K562 (cell line): Measurements from ENCODE around the gene SLC22A6. TPM values are rescaled to one million over a fixed set of nuclear protein-coding genes. Genes with fewer than 3 reads are reported as not detected.

Experiments used
- ATAC-seq: fragments of 200-7000 bp; cut with Tn5 transposase; 3 replicates; pipeline ENCODE4 v1.9.1; 2020; ENCODE audit warnings: moderate library complexity
- BruUV-seq: library from RNA; stranded (reverse); fragments of 400-500 nt; replicated peaks from 2 replicates; lab custom pipeline; 2021; lab: Mats Ljungman, UMichigan
- CTCF ChIA-PET: fragments of 300-600 bp; formaldehyde crosslinking; extraction: SDS; loops from one replicate; lab custom pipeline; 2021; ENCODE audit warnings: low intra/inter-chr PET ratio; lab: Yijun Ruan, JAX
- POLR2A ChIA-PET: fragments of 300-600, 350-650 bp; sonication (Branson Sonifier 250); formaldehyde crosslinking; extraction: SDS; loops from one replicate; lab custom pipeline; 2021; ENCODE audit warnings: antibody characterized with exemption, inconsistent platforms; lab: Yijun Ruan, JAX
- DNase-seq, 4 experiments: peaks; one replicate each; pipeline versions ENCODE4 v3.0.0 to v3.0.0-alpha.2; 2011 to 2018; ENCODE audit warnings: low spot score in 3 of 4, mixed read lengths in 3 of 4; ENCODE audit errors: extremely low read depth in 1 of 4
- FAIRE-seq: peaks from 2 replicates; lab custom pipeline; 2011; peaks lifted over from hg19 to GRCh38; lab: Jason Lieb, UNC
- H2AFZ ChIP-seq: 2 replicates; pipeline ENCODE4 v1.6.0; 2011; ENCODE audit warnings: low read depth, low read length, control low read depth, inconsistent platforms
- H3K27ac ChIP-seq: fragments of 200-600 bp; 3 replicates; pipeline ENCODE4 v1.8.0; 2011; ENCODE audit warnings: low read depth, mild to moderate bottlenecking, control low read depth, inconsistent platforms, low read length, moderate library complexity, mixed read lengths; ENCODE audit errors: extremely low read depth
- H3K27me3 ChIP-seq, 2 experiments: fragments of 300-600 bp in 1 of 2; 2 replicates in 1 of 2; 3 replicates in 1 of 2; pipeline versions ENCODE4 v1.6.0 to v1.8.0; 2011; ENCODE audit warnings: inconsistent platforms in 2 of 2, low read length in 2 of 2, mild to moderate bottlenecking in 1 of 2, mixed read lengths in 1 of 2, moderate library complexity in 1 of 2; ENCODE audit not compliant: control insufficient read depth in 2 of 2, insufficient read depth in 2 of 2
- H3K36me3 ChIP-seq: fragments of 300-600 bp; 3 replicates; pipeline ENCODE4 v1.8.0; 2011; ENCODE audit warnings: mild to moderate bottlenecking, low read length, inconsistent platforms; ENCODE audit not compliant: control insufficient read depth, insufficient read depth
- H3K4me1 ChIP-seq, 2 experiments: fragments of 200-600 bp in 1 of 2; replicated peaks in 1 of 2; 2 replicates in 1 of 2; 3 replicates in 1 of 2; pipeline versions ENCODE4 v1.5.1 to v1.8.0; 2011; ENCODE audit warnings: inconsistent platforms in 2 of 2, low read length in 2 of 2, mild to moderate bottlenecking in 1 of 2, mixed read lengths in 1 of 2, moderate library complexity in 1 of 2; ENCODE audit not compliant: control insufficient read depth in 2 of 2, insufficient read depth in 2 of 2
- H3K4me2 ChIP-seq: 2 replicates; pipeline ENCODE4 v1.6.1; 2011; ENCODE audit warnings: low read length, control low read depth, inconsistent platforms, mixed read lengths; ENCODE audit not compliant: insufficient read depth
- H3K4me3 ChIP-seq: fragments of 200-600 bp; sonication (generic), shearing (Covaris generic); 2 replicates; pipeline ENCODE4 v1.5.1; 2016; ENCODE audit warnings: control low read depth, inconsistent platforms
- H3K79me2 ChIP-seq: fragments of 200-600 bp; 3 replicates; pipeline ENCODE4 v1.8.0; 2011; ENCODE audit warnings: low read length, inconsistent platforms; ENCODE audit not compliant: control insufficient read depth, insufficient read depth
- H3K9ac ChIP-seq, 2 experiments: 2 replicates each; pipeline versions ENCODE4 v1.6.0 to v1.6.1; 2011; ENCODE audit warnings: low read depth in 2 of 2, low read length in 2 of 2, control low read depth in 1 of 2, inconsistent platforms in 1 of 2, mild to moderate bottlenecking in 1 of 2, mixed read lengths in 1 of 2; ENCODE audit not compliant: insufficient read depth in 1 of 2
- H3K9me1 ChIP-seq: one replicate; pipeline ENCODE4 v1.6.0; 2011; ENCODE audit warnings: inconsistent platforms, mild to moderate bottlenecking, low read length, moderate library complexity; ENCODE audit not compliant: control insufficient read depth, insufficient read depth
- H3K9me3 ChIP-seq: replicated peaks from 2 replicates; pipeline ENCODE4 v1.5.1; 2011; ENCODE audit warnings: low read depth, low read length, inconsistent platforms; ENCODE audit not compliant: control insufficient read depth, insufficient read depth
- H4K20me1 ChIP-seq: replicated peaks from 2 replicates; pipeline ENCODE4 v1.6.1; 2011; ENCODE audit warnings: low read length, inconsistent platforms, mixed read lengths; ENCODE audit not compliant: control insufficient read depth, insufficient read depth
- CREB3 ChIP-seq: fragments of 450-650 bp; conservative IDR thresholded peaks from 2 replicates; pipeline ENCODE4 v1.6.1; 2016; ENCODE audit warnings: missing genetic modification characterization, low read depth, mild to moderate bottlenecking, missing compliant biosample characterization, moderate library complexity
- KLF10 ChIP-seq: fragments of 250-450 bp; sonication (Bioruptor Pico); IDR thresholded peaks from 2 replicates; pipeline ENCODE4 v1.6.1; 2021; ENCODE audit warnings: matching md5 sums
- NR0B1 ChIP-seq: fragments of 450-650 bp; IDR thresholded peaks from one replicate; pipeline ENCODE4 v1.6.1; 2018; ENCODE audit warnings: mild to moderate bottlenecking, moderate library complexity; ENCODE audit not compliant: partially characterized antibody
- NRF1 ChIP-seq, 2 experiments: fragments of 450-650 bp; IDR thresholded peaks in 1 of 2; conservative IDR thresholded peaks in 1 of 2; 2 replicates each; pipeline ENCODE4 v1.6.1; 2014; ENCODE audit warnings: mild to moderate bottlenecking in 2 of 2
- PHF8 ChIP-seq: fragments of 200-600 bp; sonication (generic); IDR thresholded peaks from 2 replicates; pipeline ENCODE4 v1.6.1; 2012; ENCODE audit warnings: mixed run types, mild to moderate bottlenecking, inconsistent platforms, low read length, moderate library complexity, borderline replicate concordance
- POLR2A ChIP-seq: fragments of 450-650 bp; conservative IDR thresholded peaks from 2 replicates; pipeline ENCODE4 v1.6.1; 2016
- SIRT6 ChIP-seq: IDR thresholded peaks from one replicate; pipeline ENCODE4 v1.6.1; 2012; ENCODE audit warnings: low read depth, mild to moderate bottlenecking, control low read depth, inconsistent platforms, low read length, moderate library complexity
- TARDBP ChIP-seq: fragments of 450-650 bp; IDR thresholded peaks from 2 replicates; pipeline ENCODE4 v1.6.1; 2016
- ZBTB7A ChIP-seq: IDR thresholded peaks from 2 replicates; pipeline ENCODE4 v1.6.1; 2011; ENCODE audit warnings: low read depth, mild to moderate bottlenecking, low read length, moderate library complexity, borderline replicate concordance; ENCODE audit not compliant: control insufficient read depth
- ZNF561 ChIP-seq: fragments of 450-650 bp; formaldehyde crosslinking; conservative IDR thresholded peaks from 2 replicates; pipeline ENCODE4 v1.4.0; 2020; ENCODE audit warnings: mild to moderate bottlenecking, moderate library complexity
- WGBS: fragments of 100-300 bp; shearing (Covaris generic); methylation state at CpG from one replicate; pipeline ENCODE4 v1.1.6; 2016; ENCODE audit warnings: low coverage, mixed read lengths; ENCODE audit not compliant: insufficient coverage; ENCODE audit errors: missing lambda C conversion rate; 5-methylcytosine and 5-hydroxymethylcytosine counted together
- in situ Hi-C: fragments of 300-500 bp; cut with MboI; formaldehyde crosslinking; loops from 4 replicates; pipeline ENCODE4 v1.15.0; 2018; ENCODE audit warnings: inconsistent platforms, mixed read lengths
- intact Hi-C: fragments of 100-400 bp; cut with micrococcal nuclease; formaldehyde crosslinking; loops from 2 replicates; pipeline ENCODE4 v1.14.2; 2022
- polyA plus RNA-seq, 8 experiments: library from polyadenylated mRNA; depleted of rRNA in 4 of 8; stranded (reverse) in 5 of 8; unstranded in 3 of 8; fragments of >200 nt; fragmentation: Nextera tagmentation in 2 of 8; fragmentation: Illumina TruSeq in 1 of 8; extraction: Ambion mirVana in 2 of 8; extraction: Trizol in 1 of 8; gene quantifications; 2 replicates each; pipeline versions ENCODE4 v1.2.1 to v1.2.3, GENCODE V29; 2011 to 2014; ENCODE audit warnings: inconsistent platforms in 1 of 8, missing spikeins in 1 of 8
- total RNA-seq, 7 experiments: library from RNA; depleted of rRNA in 6 of 7; stranded (reverse); fragments of >200 nt in 6 of 7; fragmentation: Illumina TruSeq in 2 of 7; extraction: Trizol in 2 of 7; gene quantifications; 2 replicates each; pipeline versions ENCODE4 v1.2.1 to v1.2.3, GENCODE V29; 2011 to 2021; ENCODE audit warnings: low replicate concordance in 1 of 7
- TF ChIP-seq, protein P1 (sequence below), 3 experiments: IDR thresholded peaks in 2 of 3; conservative IDR thresholded peaks in 1 of 3; 2 replicates each; pipeline ENCODE4 v1.5.1; 2011 to 2012; ENCODE audit warnings: low read length in 3 of 3, mild to moderate bottlenecking in 3 of 3, control low read depth in 2 of 3, improper control_type of control experiment in 1 of 3, inconsistent platforms in 1 of 3, low read depth in 1 of 3, mixed read lengths in 1 of 3, moderate library complexity in 1 of 3; ENCODE audit not compliant: insufficient read depth in 2 of 3
- TF ChIP-seq, protein P2 (sequence below): fragments of 200-800 bp; sonication (Bioruptor generic); IDR thresholded peaks from 2 replicates; pipeline ENCODE4 v1.6.1; 2017; ENCODE audit warnings: missing genetic modification characterization, missing compliant biosample characterization
- TF ChIP-seq, protein P3 (sequence below): IDR thresholded peaks from 2 replicates; pipeline ENCODE4 v1.6.1; 2011; ENCODE audit warnings: borderline replicate concordance, low read depth, mild to moderate bottlenecking, moderate library complexity, low read length; ENCODE audit not compliant: insufficient read depth, poor library complexity, severe bottlenecking

The SLC22A6 gene
- total and polyA plus RNA-seq, 9 of the 15 experiments (the other 6 are each of a cell fraction or from before 2014, with no cell fraction given) = not detected

DNA sequence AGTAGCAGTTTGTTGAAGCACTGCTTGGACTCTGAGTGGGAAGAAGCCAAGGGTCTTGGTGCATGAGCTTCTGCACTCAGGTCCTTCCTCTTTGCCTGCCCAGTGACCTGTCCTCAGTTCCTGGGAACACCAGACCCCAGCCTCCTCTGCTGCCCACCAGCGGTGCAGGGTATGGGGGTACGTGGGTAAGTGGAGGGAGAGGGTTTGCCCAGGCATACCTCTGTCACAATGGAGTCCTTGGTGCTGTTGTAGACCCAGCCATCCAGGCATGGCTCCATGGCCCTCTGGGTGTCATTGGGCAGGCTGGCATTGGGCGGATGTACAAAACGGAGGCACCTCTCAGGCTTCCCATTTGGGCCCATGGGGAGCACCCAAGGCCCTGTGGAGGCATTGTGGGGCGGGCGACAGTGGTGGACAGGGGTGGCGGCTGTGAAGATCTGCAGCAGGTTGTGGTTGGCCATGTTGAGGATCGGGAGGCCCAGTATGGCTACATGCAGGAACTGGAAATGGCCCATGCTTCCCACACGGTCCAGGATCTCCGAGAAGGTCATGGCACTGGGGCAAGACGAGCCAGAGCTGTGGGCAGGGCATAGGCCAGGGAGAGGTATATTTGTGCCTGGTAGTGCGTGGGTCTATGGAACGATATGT is 29.8 kb upstream of the SLC22A6 start:
- H4K20me1 ChIP-seq = peaks cover 17% of the 10 kb centered on the region; the same call in 1 of the 2 replicates
- peaks cover 0 to 3% of the 10 kb centered on the region in 2 experiments; a peak in 1 of 5 replicates for H3K4me1 ChIP-seq
- no peak overlapping the region for H3K27ac ChIP-seq
- POLR2A ChIA-PET = no interaction called here
- no peak overlapping the region for H3K4me2 ChIP-seq
- H3K36me3 ChIP-seq = no peaks in the 10 kb centered on the region
- WGBS = 0% methylated on average over 13 of the region's 13 CpGs
- intact Hi-C loops = no loop called here
- DNase-seq = no peak
- H3K79me2 ChIP-seq = no peaks in the 10 kb centered on the region
- in situ Hi-C loops = loop anchor here (25.0 kb wide), 1 partner anchor 627 kb away; no protein-coding TSS in a partner anchor
- H2AFZ ChIP-seq = no peak overlapping the region
- H3K27me3 ChIP-seq = peaks cover 26 to 67% of the 10 kb centered on the region in 2 experiments
- FAIRE-seq = no peak
- peaks cover 3% of the 10 kb centered on the region for H3K9me1 ChIP-seq
- no peaks in the 10 kb centered on the region for H3K9me3 ChIP-seq
- peak overlapping the region in 1 of 2 experiments; percentile 20; a peak in 1 of 4 replicates for H3K9ac ChIP-seq
- ATAC-seq = no peak
- no TSS peak for BruUV-seq
- CTCF ChIA-PET = no interaction called here
- H3K4me3 ChIP-seq = no peak overlapping the region
- TF ChIP-seq, protein P1, sequence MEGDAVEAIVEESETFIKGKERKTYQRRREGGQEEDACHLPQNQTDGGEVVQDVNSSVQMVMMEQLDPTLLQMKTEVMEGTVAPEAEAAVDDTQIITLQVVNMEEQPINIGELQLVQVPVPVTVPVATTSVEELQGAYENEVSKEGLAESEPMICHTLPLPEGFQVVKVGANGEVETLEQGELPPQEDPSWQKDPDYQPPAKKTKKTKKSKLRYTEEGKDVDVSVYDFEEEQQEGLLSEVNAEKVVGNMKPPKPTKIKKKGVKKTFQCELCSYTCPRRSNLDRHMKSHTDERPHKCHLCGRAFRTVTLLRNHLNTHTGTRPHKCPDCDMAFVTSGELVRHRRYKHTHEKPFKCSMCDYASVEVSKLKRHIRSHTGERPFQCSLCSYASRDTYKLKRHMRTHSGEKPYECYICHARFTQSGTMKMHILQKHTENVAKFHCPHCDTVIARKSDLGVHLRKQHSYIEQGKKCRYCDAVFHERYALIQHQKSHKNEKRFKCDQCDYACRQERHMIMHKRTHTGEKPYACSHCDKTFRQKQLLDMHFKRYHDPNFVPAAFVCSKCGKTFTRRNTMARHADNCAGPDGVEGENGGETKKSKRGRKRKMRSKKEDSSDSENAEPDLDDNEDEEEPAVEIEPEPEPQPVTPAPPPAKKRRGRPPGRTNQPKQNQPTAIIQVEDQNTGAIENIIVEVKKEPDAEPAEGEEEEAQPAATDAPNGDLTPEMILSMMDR (IDR thresholded peaks at IDR 0.05 in 2 of 3, conservative IDR thresholded peaks at IDR 0.05 in 1 of 3; ENCODE audit: insufficient read depth in 2 of 3, low read depth in 1 of 3, low read length in 3 of 3) = no peak
- no peak for TF ChIP-seq KLF10
- no peak for TF ChIP-seq CREB3 (tag)
- TF ChIP-seq TARDBP = no peak
- TF ChIP-seq NRF1 (conservative IDR thresholded peaks at IDR 0.05 in 1 of 2, IDR thresholded peaks at IDR 0.05 in 1 of 2) = no peak
- TF ChIP-seq, protein P2, sequence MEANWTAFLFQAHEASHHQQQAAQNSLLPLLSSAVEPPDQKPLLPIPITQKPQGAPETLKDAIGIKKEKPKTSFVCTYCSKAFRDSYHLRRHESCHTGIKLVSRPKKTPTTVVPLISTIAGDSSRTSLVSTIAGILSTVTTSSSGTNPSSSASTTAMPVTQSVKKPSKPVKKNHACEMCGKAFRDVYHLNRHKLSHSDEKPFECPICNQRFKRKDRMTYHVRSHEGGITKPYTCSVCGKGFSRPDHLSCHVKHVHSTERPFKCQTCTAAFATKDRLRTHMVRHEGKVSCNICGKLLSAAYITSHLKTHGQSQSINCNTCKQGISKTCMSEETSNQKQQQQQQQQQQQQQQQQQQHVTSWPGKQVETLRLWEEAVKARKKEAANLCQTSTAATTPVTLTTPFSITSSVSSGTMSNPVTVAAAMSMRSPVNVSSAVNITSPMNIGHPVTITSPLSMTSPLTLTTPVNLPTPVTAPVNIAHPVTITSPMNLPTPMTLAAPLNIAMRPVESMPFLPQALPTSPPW (CRISPR knock-in tag) = no peak
- TF ChIP-seq POLR2A = no peak
- TF ChIP-seq ZNF561 = no peak
- TF ChIP-seq SIRT6 = no peak
- TF ChIP-seq, protein P3, sequence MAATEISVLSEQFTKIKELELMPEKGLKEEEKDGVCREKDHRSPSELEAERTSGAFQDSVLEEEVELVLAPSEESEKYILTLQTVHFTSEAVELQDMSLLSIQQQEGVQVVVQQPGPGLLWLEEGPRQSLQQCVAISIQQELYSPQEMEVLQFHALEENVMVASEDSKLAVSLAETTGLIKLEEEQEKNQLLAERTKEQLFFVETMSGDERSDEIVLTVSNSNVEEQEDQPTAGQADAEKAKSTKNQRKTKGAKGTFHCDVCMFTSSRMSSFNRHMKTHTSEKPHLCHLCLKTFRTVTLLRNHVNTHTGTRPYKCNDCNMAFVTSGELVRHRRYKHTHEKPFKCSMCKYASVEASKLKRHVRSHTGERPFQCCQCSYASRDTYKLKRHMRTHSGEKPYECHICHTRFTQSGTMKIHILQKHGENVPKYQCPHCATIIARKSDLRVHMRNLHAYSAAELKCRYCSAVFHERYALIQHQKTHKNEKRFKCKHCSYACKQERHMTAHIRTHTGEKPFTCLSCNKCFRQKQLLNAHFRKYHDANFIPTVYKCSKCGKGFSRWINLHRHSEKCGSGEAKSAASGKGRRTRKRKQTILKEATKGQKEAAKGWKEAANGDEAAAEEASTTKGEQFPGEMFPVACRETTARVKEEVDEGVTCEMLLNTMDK = no peak
- no peak for TF ChIP-seq NR0B1
- no peak for TF ChIP-seq ZBTB7A
- no peak for TF ChIP-seq PHF8
